GM12873 (cell line): Measurements from ENCODE around the gene ADD3.

ENCODE experiments used
- TF ChIP-seq, protein P1 (sequence below): IDR thresholded peaks from 2 replicates; pipeline ENCODE4 v1.5.1; 2012; ENCODE audit warnings: low read depth, mild to moderate bottlenecking, moderate library complexity, low read length, control low read depth; ENCODE audit not compliant: insufficient read depth; ENCODE audit errors: missing control alignments

The ADD3 gene

GRCh38 chr10:110160081-110160480, 152.3 kb downstream of the ADD3 start:
- TF ChIP-seq, protein P1, sequence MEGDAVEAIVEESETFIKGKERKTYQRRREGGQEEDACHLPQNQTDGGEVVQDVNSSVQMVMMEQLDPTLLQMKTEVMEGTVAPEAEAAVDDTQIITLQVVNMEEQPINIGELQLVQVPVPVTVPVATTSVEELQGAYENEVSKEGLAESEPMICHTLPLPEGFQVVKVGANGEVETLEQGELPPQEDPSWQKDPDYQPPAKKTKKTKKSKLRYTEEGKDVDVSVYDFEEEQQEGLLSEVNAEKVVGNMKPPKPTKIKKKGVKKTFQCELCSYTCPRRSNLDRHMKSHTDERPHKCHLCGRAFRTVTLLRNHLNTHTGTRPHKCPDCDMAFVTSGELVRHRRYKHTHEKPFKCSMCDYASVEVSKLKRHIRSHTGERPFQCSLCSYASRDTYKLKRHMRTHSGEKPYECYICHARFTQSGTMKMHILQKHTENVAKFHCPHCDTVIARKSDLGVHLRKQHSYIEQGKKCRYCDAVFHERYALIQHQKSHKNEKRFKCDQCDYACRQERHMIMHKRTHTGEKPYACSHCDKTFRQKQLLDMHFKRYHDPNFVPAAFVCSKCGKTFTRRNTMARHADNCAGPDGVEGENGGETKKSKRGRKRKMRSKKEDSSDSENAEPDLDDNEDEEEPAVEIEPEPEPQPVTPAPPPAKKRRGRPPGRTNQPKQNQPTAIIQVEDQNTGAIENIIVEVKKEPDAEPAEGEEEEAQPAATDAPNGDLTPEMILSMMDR: no peak

GRCh38 chr10:110160522-110160921, 152.7 kb downstream of the ADD3 start:
- TF ChIP-seq, protein P1: no peak

- TF ChIP-seq, protein P1: no peak
Observed at GRCh38 chr10:110162741-110163145, 155.0 kb downstream of the ADD3 start.

GRCh38 chr10:110163192-110163773, 155.5 kb downstream of the ADD3 start:
- TF ChIP-seq, protein P1: no peak

DNA sequence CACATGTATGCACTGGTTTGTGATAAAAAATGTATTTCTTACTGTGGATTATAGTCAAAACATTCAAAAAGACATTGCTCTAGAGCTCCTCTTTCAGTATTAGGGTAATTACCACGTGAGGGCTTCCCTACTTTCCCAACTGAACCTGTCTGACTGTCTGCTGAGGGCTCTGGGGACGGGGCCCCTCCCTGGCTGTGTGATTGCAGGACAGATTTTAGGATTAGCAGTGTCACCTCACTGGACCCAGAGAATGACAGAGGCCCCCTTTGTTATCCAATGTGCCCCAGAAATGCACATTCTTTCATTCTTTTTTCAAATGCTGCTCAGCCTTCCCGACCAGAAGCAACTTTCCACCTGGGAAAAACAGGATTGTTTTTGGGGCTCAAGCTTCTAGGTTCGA, 156.1 kb downstream of the ADD3 start:
- TF ChIP-seq, protein P1: no peak

DNA sequence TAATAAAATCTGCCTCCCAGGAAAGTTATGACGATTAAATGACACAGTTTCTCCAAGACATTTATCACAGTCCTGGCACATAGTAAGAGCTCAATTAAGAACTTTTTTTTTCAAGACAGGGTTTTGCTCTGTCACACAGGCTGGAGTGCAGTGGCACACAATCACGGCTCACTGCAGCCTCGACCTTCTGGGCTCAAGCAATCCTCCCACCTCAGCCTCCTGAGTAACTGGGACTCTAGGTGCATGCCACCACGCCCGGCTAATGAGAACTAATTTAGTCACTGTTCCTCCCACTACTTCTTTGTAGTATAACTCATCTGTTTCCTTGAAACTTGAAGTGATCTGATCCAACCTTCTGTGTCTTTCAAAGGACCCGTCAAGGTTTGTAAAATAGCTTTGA, 157.5 kb downstream of the ADD3 start:
- TF ChIP-seq, protein P1: no peak

- TF ChIP-seq, protein P1: no peak
Observed at GRCh38 chr10:110167149-110167548, 159.4 kb downstream of the ADD3 start.
